GM21529 (cell line): ENCODE results near the gene KATNIP.
"Not testable (repeated sequence)": the region's sequence is repeated elsewhere in the genome, so short reads cannot be mapped to it uniquely, and the experiment has no call there.

ENCODE experiments used
- ATAC-seq: cut with Tn5 transposase; IDR thresholded peaks from one replicate; pipeline ENCODE4 v1.9.1; 2021; ENCODE audit not compliant: unreplicated experiment

The KATNIP gene

GRCh38 chr16:27534256-27534655 lies 15.7 kb upstream of the KATNIP start:
- ATAC-seq: no peak

- ATAC-seq: no peak
Observed at GRCh38 chr16:27538528-27538927, 11.4 kb upstream of the KATNIP start.

GRCh38 chr16:27539120-27539519 lies 10.8 kb upstream of the KATNIP start:
- ATAC-seq: no peak

GRCh38 chr16:27539636-27540035 lies 10.3 kb upstream of the KATNIP start:
- no peak for ATAC-seq

DNA sequence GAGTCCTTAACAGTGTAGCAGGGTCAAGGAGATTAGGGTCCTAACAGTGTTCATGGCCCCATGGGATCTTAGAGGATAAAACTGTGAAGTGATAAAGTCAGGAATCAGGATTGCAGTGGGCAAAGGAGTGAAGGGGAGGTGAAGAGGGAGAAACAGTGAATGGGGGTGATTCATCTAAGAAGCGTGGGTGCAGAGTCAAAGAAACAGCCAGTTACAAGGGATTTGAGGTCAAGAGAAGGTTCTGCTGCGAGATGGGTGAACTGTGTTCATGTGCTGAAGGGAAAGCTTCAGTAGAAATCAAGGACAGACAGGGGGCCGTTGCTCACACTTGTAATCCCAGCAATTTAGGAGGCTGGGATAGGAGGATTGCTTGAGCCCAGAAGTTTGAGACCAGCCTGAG lies 6.1 kb upstream of the KATNIP start:
- no peak for ATAC-seq

GRCh38 chr16:27544671-27545070 lies 5.3 kb upstream of the KATNIP start:
- ATAC-seq: no peak

GRCh38 chr16:27547134-27547533 lies 2.8 kb upstream of the KATNIP start:
- no peak for ATAC-seq

DNA sequence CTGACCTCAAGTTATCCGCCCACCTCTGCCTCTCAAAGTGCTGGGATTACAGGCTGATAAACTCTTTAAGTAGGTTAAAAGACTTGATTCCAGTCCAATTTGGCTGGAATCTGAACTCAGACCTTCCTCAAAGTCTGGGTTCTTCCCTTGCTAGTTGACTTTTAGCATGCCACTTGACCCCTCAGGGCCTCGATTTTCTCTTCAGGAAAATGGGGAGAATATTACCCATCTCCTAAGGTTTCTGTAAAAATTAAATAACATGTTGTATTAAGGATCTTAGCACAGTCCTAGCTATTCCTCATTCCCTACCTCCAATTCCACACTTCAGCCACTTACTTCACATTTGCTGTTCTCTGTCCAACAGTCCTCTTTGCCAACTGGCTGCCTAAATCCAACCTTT lies 2.1 kb upstream of the KATNIP start:
- ATAC-seq: no peak

DNA sequence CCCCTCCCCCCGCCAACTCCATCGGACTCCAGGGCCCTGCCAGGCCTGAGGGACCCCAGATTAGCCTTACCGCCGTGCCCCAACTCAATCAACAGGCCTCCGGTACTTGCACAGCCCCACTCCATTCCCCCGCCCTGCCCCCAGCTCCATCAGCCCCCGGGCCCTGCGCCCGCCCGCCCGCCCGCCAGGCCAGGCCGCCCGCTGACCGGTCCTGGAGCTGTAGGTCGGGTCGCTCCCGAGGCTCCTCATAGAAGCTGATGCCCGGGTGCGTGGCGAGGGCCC lies 539 bp upstream of the KATNIP start:
- peak; percentile 28 for ATAC-seq

- no peak for ATAC-seq
Observed at GRCh38 chr16:27550582-27550920, 607 bp downstream of the KATNIP start.

- no peak for ATAC-seq
Observed at GRCh38 chr16:27551036-27551435, 1.1 kb downstream of the KATNIP start.

DNA sequence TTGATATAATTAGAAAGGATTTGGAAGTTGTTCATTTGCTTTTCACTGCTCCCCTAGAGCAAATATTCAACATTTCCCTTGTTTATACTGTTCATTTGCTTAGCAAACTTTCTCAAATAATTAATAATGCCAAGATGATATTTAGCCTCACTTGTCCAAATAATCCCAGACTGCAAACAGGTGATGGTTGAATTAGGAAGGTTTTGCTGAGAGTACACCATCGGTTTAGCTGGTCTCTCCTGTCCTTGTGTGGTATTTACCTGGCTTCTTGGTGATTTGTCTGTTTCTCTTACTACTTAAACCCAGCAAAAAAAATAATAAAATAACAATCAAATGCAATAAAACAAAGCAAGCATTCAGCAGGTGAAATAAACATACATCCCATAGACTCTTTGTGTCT lies 6.5 kb downstream of the KATNIP start:
- no peak for ATAC-seq

DNA sequence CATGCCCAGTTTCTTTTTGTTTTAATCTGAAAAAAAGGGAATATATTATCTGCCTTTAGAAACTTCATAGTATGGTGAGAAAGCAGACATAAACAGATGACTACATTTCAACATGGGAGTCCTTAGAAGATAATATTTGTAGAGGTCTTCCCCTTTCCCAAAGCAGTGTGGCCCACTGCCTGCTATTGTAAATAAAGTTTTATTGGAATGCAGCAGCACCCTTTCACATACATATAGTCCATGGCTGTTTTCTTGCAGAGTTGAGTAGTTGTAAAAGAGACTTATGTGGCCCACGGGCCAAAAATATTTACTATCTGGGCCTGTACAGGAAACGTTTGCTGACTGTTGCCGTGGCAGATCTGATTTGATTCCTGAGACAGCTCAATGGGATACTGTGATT lies 8.5 kb downstream of the KATNIP start:
- ATAC-seq: no peak

DNA sequence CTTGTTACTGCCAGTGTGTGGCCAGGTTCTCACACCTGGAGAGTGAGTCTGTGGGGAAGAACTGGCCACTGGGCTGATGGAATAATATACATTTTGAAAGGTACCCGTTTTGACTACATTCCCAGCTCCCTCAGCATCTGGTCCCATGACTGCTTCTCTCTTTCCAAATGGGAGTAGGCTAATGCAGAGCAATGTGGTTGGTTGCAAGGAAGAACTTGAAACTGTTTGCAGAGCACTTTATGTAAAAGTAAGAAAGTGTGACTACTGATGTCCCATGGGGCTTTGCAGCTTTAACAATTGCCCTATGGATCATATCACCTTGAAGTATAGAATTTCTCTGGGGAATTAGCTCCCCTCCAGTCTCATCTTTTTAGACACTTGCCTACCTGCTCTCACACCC lies 9.0 kb downstream of the KATNIP start:
- no peak for ATAC-seq

GRCh38 chr16:27561216-27561615 lies 11.3 kb downstream of the KATNIP start:
- ATAC-seq: no peak

DNA sequence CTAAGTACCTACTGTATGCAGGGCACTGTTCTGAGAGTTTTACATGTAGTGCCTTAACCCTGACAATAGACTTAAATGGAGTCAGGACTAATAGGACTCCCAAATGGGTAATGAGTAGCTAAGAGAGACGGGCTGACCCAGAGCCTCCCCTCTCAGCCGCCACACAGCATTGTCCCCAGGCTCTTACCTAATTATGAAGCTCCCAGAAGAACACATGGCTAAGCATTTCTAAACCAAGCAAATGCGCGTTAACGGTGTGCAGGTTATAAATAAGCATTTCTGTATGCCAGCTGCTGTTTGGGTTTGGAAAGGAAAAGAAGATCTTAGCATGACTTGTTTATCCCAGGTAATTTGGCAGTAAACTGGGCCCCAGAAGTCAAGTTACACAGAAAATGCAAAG lies 14.3 kb downstream of the KATNIP start:
- no peak for ATAC-seq

DNA sequence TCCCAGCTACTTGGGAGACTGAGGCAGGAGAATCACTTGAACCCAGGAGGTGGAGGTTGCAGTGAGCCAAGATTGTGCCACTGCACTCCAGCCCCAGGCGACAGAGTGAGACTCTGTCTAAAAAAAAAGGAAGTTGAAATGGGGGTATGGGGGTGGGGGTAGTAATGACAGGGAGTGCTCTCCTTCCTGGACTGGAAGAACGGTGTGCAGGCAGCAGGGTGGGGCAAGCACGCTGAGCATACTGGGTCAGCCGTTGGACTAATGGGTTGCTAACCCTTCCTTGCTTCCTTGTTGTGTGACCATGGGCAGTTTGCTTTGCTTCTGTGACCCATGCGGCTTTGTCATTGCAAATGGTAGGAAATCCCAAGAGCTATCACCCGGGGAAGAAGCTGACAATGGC lies 16.5 kb downstream of the KATNIP start:
- no peak for ATAC-seq

- ATAC-seq: no peak
Observed at GRCh38 chr16:27568077-27568476, 18.1 kb downstream of the KATNIP start.

GRCh38 chr16:27570986-27571385 lies 21.0 kb downstream of the KATNIP start:
- ATAC-seq: not testable (repeated sequence)

DNA sequence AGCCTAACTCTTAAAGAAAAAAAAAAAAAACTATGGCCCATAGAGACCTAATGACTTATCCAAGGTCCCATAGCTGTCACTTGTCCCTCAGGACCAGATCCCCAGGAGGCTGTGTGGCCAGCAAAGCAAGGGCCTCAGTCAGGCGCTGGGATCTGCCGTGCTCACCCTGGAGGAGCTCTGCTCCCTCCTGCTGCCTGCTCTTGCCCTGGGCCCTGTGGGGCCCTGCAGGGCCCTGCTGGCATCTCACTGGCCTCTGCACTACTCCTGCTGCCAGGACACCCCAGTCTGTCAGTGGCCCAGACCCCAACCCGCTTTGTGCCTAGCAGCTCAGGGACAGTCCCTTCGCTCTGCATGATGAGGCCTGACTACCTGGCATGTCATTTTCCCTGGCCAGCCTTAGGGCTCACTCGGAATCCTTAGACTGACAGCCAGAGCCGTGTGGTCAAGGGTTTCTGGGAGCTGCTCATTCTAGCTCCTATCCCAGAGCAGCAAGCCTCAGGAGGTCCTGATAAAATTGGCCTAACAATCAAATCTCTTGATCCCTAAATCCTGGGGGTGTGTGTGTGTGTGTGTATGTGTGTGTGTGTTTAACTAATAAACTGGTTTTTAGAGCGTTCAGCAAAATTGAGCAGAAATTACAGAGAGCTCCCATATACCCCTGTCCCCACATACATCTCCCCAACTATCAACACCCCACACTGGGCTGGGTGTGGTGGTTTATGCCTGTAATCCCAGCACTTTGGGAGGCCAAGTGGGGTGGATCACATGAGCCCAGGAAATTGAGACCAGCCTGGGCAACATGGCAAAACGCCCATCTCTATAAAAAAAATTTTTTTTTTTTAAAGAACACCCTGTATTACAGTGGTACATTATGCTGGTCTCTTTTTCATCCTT lies 21.7 kb downstream of the KATNIP start:
- ATAC-seq: no peak

- ATAC-seq: no peak
Observed at GRCh38 chr16:27572711-27573110, 22.8 kb downstream of the KATNIP start.

DNA sequence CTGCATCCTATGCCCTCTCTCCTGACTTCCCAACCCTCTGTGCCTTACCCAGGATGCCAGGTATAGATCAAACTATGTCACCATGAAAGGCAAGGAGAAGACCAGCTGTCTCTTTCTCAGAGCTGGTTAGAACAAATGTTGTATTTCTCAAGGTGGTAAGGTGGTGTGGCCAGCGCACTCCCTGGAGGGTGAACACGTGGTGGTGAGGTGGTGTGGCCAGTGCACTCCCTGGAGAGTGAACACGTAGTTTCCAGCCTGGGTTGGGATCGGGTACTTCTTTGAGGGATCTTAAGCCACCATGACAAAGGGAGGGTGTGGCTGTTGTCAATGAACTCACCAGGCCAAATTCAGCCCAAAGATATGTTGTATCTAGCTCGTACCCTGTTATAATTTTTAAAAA lies 26.8 kb downstream of the KATNIP start:
- no peak for ATAC-seq
